DOHH2 (cell line): ENCODE data around the gene FGF5.

Experiments
- H3F3A ChIP-seq: fragments of 200-600 bp; sonication (generic), shearing (Covaris generic); 2 replicates; pipeline ENCODE4 v1.6.0; 2016; ENCODE audit warnings: antibody characterized with exemption, mild to moderate bottlenecking; ENCODE audit not compliant: control insufficient read depth, insufficient read depth
- H3K27ac ChIP-seq: fragments of 200-600 bp; sonication (generic); 2 replicates; pipeline ENCODE4 v1.5.1; 2014; ENCODE audit warnings: low read depth, mild to moderate bottlenecking, low read length, moderate library complexity
- H3K27me3 ChIP-seq: fragments of 200-600 bp; sonication (generic); 2 replicates; pipeline ENCODE4 v1.6.1; 2014; ENCODE audit warnings: mild to moderate bottlenecking, low read length, mixed read lengths; ENCODE audit not compliant: control insufficient read depth
- H3K36me3 ChIP-seq: fragments of 200-600 bp; sonication (generic); 2 replicates; pipeline ENCODE4 v1.6.1; 2014; ENCODE audit warnings: mild to moderate bottlenecking, low read length, moderate library complexity, mixed read lengths; ENCODE audit not compliant: control insufficient read depth
- H3K4me1 ChIP-seq: fragments of 200-600 bp; sonication (generic); 2 replicates; pipeline ENCODE4 v1.6.1; 2014; ENCODE audit warnings: mild to moderate bottlenecking, low read length, mixed read lengths; ENCODE audit not compliant: control insufficient read depth
- H3K4me2 ChIP-seq: fragments of 200-600 bp; sonication (generic); 2 replicates; pipeline ENCODE4 v1.6.0; 2014; ENCODE audit warnings: mild to moderate bottlenecking, low read length, moderate library complexity
- H3K4me3 ChIP-seq: fragments of 200-600 bp; sonication (generic); 2 replicates; pipeline ENCODE4 v1.5.1; 2014; ENCODE audit warnings: mild to moderate bottlenecking, low read length, mixed read lengths
- H3K79me2 ChIP-seq: fragments of 200-600 bp; sonication (generic); 2 replicates; pipeline ENCODE4 v1.6.1; 2014; ENCODE audit warnings: mild to moderate bottlenecking, low read length, mixed read lengths; ENCODE audit not compliant: control insufficient read depth
- H3K9me2 ChIP-seq: fragments of 200-600 bp; sonication (generic); replicated peaks from 2 replicates; pipeline ENCODE4 v1.6.1; 2014; ENCODE audit warnings: mild to moderate bottlenecking, low read length, mixed read lengths; ENCODE audit not compliant: control insufficient read depth
- H3K9me3 ChIP-seq: fragments of 200-600 bp; sonication (generic); 2 replicates; pipeline ENCODE4 v1.6.1; 2014; ENCODE audit warnings: antibody characterized with exemption, low read length, mixed read lengths; ENCODE audit not compliant: control insufficient read depth, insufficient read depth
- H4K20me1 ChIP-seq: fragments of 200-600 bp; sonication (generic); 2 replicates; pipeline ENCODE4 v1.6.0; 2014; ENCODE audit warnings: low read depth, mild to moderate bottlenecking, antibody characterized with exemption, low read length, moderate library complexity; ENCODE audit not compliant: control insufficient read depth, insufficient read depth
- CTCF ChIP-seq: fragments of 200-600 bp; sonication (generic); IDR thresholded peaks from one replicate; pipeline ENCODE4 v1.5.1; 2014; ENCODE audit warnings: antibody characterized with exemption, mild to moderate bottlenecking, low read depth, low read length; ENCODE audit not compliant: poor library complexity, severe bottlenecking
- EZH2phosphoT487 ChIP-seq: fragments of 200-600 bp; sonication (generic); IDR thresholded peaks from 2 replicates; pipeline ENCODE4 v1.6.1; 2017; ENCODE audit warnings: borderline replicate concordance, mild to moderate bottlenecking, antibody characterized with exemption, low read length, moderate library complexity, mixed read lengths

Gene FGF5

GRCh38 chr4:80268081-80268823, 1.8 kb downstream of the FGF5 start:
- Histone ChIP-seq H3K9me3 (peaks cover 5% of the 10 kb centered on the region), H3K36me3 (no peaks in the 10 kb centered on the region), H3K79me2 (no peaks in the 10 kb centered on the region), H3K27ac (no peak overlapping the region), H3K4me1 (no peaks in the 10 kb centered on the region), H3K27me3 (peaks cover 20% of the 10 kb centered on the region), H3K4me2 (no peak overlapping the region), H3K4me3 (no peak overlapping the region), H3F3A (no peaks in the 10 kb centered on the region), H4K20me1 (no peaks in the 10 kb centered on the region), H3K9me2 (no peaks in the 10 kb centered on the region)
- TF ChIP-seq EZH2phosphoT487 = no peak
- no peak for TF ChIP-seq CTCF

- Histone ChIP-seq H3K27me3 (peaks cover 20% of the 10 kb centered on the region), H3K4me2 (no peak overlapping the region), H3K79me2 (no peaks in the 10 kb centered on the region), H3K9me2 (no peaks in the 10 kb centered on the region), H3K36me3 (no peaks in the 10 kb centered on the region), H3F3A (no peaks in the 10 kb centered on the region), H3K27ac (no peak overlapping the region), H4K20me1 (no peaks in the 10 kb centered on the region), H3K4me1 (no peaks in the 10 kb centered on the region), H3K9me3 (peaks cover 5% of the 10 kb centered on the region), H3K4me3 (no peak overlapping the region)
- no peak for TF ChIP-seq EZH2phosphoT487
- no peak for TF ChIP-seq CTCF
Observed at GRCh38 chr4:80268936-80269335, 2.5 kb downstream of the FGF5 start.

DNA sequence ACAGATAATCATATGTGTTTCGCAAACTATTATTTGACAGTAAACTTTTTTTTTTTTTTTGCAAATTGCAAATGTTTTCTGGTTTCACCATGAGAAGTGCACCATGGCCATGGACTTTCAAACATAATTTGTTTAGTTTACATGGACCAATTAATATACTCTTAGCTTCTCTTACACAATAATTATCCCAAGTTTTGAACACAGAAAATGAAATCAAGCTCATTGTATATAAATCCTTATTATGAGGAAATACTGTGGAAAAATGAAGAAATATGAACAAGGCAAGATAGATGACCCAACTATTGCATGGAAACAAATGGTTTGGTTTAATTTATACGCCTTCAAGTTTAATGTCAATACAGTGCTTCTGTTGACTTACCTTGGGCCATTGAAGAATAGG, 3.9 kb downstream of the FGF5 start:
- Histone ChIP-seq H3K27ac (no peak overlapping the region), H3K4me2 (no peak overlapping the region), H3K27me3 (peaks cover 17% of the 10 kb centered on the region), H4K20me1 (no peaks in the 10 kb centered on the region), H3K9me2 (no peaks in the 10 kb centered on the region), H3K36me3 (no peaks in the 10 kb centered on the region), H3F3A (no peaks in the 10 kb centered on the region), H3K9me3 (peaks cover 5% of the 10 kb centered on the region), H3K4me3 (no peak overlapping the region), H3K4me1 (no peaks in the 10 kb centered on the region), H3K79me2 (no peaks in the 10 kb centered on the region)
- no peak for TF ChIP-seq EZH2phosphoT487

GRCh38 chr4:80270868-80271267, 4.4 kb downstream of the FGF5 start:
- H3K36me3 ChIP-seq = no peaks in the 10 kb centered on the region
- peaks cover 17% of the 10 kb centered on the region for H3K27me3 ChIP-seq
- no peak overlapping the region for H3K4me3 ChIP-seq
- TF ChIP-seq EZH2phosphoT487 = no peak
- TF ChIP-seq CTCF = no peak
- no peaks in the 10 kb centered on the region for H4K20me1 ChIP-seq
- no peak overlapping the region for H3K27ac ChIP-seq
- no peak overlapping the region for H3K4me2 ChIP-seq
- no peaks in the 10 kb centered on the region for H3K79me2 ChIP-seq
- H3F3A ChIP-seq = no peaks in the 10 kb centered on the region
- H3K4me1 ChIP-seq = no peaks in the 10 kb centered on the region
- no peaks in the 10 kb centered on the region for H3K9me2 ChIP-seq
- H3K9me3 ChIP-seq = peaks cover 5% of the 10 kb centered on the region
